Measurements from ENCODE around the gene GSG1L2.

- TF ChIP-seq, protein P1, sequence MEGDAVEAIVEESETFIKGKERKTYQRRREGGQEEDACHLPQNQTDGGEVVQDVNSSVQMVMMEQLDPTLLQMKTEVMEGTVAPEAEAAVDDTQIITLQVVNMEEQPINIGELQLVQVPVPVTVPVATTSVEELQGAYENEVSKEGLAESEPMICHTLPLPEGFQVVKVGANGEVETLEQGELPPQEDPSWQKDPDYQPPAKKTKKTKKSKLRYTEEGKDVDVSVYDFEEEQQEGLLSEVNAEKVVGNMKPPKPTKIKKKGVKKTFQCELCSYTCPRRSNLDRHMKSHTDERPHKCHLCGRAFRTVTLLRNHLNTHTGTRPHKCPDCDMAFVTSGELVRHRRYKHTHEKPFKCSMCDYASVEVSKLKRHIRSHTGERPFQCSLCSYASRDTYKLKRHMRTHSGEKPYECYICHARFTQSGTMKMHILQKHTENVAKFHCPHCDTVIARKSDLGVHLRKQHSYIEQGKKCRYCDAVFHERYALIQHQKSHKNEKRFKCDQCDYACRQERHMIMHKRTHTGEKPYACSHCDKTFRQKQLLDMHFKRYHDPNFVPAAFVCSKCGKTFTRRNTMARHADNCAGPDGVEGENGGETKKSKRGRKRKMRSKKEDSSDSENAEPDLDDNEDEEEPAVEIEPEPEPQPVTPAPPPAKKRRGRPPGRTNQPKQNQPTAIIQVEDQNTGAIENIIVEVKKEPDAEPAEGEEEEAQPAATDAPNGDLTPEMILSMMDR (IDR thresholded peaks at IDR 0.05) = no peak
- TF ChIP-seq POLR2A (IDR thresholded peaks at IDR 0.05) = no peak
Observed at GRCh38 chr17:9824797-9825338, 3.0 kb upstream of the GSG1L2 start.
